A549 treated with DMSO at 1 μM for 4 hours (cell line): ENCODE measurements around the gene GALNT8. TPM values are rescaled to one million over a fixed set of nuclear protein-coding genes. Genes with fewer than 3 reads are reported as not detected.

Source experiments
- total RNA-seq: library from RNA; stranded (reverse); fragments of 200-300 nt; extraction: Qiagen RNA extraction; gene quantifications from 5 replicates; pipeline ENCODE4 v1.2.3, GENCODE V29; 2022; ENCODE audit warnings: low read depth

GALNT8 gene, protein sequence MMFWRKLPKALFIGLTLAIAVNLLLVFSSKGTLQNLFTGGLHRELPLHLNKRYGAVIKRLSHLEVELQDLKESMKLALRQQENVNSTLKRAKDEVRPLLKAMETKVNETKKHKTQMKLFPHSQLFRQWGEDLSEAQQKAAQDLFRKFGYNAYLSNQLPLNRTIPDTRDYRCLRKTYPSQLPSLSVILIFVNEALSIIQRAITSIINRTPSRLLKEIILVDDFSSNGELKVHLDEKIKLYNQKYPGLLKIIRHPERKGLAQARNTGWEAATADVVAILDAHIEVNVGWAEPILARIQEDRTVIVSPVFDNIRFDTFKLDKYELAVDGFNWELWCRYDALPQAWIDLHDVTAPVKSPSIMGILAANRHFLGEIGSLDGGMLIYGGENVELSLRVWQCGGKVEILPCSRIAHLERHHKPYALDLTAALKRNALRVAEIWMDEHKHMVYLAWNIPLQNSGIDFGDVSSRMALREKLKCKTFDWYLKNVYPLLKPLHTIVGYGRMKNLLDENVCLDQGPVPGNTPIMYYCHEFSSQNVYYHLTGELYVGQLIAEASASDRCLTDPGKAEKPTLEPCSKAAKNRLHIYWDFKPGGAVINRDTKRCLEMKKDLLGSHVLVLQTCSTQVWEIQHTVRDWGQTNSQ
- not detected in 5 replicates for total RNA-seq

GRCh38 chr12:4719821-4720636, at the start of gene GALNT8:
TSS of gene GALNT8 (plus strand) at chr12:4720400. CDS start at chr12:4720678, 278 bp downstream.

Other genes with a start within 250 kb of the GALNT8 start
- gene RAD51AP1, start 181.5 kb upstream of the GALNT8 start, total RNA-seq = 14.8 to 25.1 TPM (median 20.7 TPM) in 5 replicates
- gene DYRK4, start 158.2 kb upstream of the GALNT8 start, total RNA-seq = 41.1 to 50.5 TPM (median 45.4 TPM) in 5 replicates
- gene AKAP3, start 71.3 kb upstream of the GALNT8 start, total RNA-seq = 0.07 to 0.27 TPM (median 0.17 TPM) in 4 of 5 replicates, not detected in the other
- gene NDUFA9, start 71.3 kb upstream of the GALNT8 start, total RNA-seq = 107 to 121 TPM (median 112 TPM) in 5 replicates
- gene KCNA1, start 189.5 kb downstream of the GALNT8 start, total RNA-seq = not detected in 5 replicates